Limb (tissue), 2 donors: ENCODE data around the gene ACSF2.
"Not testable (repeated sequence)": the region's sequence is repeated elsewhere in the genome, so short reads cannot be mapped to it uniquely, and the experiment has no call there.

ENCODE experiments used
- DNase-seq, 2 donors: peaks; one replicate each; pipeline ENCODE4 v3.0.0-alpha.2; 2016; ENCODE audit errors: extremely low spot score in 2 of 2

ACSF2 gene

DNA sequence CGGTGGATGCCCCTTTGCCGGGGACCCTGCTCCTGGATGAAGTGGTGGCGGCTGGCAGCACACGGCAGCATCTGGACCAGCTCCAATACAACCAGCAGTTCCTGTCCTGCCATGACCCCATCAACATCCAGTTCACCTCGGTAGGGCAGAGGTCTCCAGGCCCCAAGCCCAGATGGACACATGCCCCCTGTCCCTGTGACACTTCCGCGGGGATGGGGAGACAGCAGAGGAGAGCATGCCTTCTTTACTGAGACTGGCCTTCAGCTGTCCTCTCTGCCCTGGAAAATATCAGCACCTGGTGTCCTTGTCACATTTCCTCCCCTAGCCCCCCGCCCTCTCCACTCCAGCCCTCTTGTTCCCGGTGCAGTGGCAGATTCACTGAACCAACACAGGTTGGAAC lies 36.4 kb downstream of the ACSF2 start:
- DNase-seq: no peak

DNA sequence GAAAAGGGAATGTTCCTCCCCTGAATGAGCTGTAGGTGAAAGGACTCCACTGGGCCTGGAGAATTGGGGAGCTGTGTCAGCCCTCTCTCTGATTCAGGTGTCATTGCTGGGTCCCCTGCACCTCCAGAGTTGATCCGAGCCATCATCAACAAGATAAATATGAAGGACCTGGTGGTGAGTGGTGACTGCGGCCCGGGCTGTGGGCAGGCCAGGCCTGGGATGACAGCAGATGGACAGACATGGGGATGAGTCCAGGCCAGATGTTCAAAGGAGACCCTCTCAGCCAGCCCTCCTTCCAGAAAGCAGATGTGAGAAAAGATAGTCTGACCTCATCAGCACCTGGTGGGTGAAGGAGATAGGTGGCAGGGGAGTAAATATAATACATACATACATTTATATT lies 38.1 kb downstream of the ACSF2 start:
- no peak for DNase-seq

DNA sequence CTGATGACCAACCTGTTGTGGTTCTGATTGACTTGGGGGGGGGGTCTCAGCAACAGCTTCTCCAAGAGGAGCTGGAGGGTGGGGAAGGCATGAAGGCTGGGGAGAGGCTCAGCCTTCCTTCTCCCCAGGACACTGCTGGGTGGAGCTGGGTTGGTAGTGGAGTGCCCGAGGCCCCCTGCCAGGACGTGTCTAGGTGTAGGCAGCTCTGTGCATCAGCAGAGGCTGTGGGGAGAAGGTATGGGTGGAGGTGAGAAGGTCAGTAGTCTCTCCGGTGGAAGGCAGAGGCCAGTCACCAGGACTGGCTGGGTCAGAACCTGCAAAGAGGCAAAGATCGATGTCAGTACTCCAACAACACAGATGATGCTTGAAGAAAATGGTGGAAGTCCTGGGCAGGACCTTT lies 38.7 kb downstream of the ACSF2 start:
- no peak for DNase-seq

DNA sequence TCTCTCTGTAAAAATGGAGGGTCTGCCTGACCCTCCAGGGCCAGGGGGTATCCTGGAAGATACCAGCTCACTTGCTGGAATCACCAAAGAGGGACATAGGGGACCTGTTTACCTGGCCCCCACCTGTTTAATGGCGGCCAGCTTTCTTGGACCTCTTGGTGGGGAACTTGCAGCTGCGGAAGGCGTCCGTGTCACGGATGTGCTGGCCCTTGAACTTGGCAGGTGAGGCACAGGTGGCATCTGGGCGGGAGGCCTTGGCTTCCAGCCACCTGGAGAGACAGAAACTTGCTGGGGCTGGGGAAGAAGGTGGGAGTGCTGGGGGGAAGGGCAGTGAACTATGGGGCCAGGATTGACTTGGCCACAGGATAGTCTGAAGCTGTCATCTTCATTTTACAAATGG lies 39.2 kb downstream of the ACSF2 start:
- no peak for DNase-seq

DNA sequence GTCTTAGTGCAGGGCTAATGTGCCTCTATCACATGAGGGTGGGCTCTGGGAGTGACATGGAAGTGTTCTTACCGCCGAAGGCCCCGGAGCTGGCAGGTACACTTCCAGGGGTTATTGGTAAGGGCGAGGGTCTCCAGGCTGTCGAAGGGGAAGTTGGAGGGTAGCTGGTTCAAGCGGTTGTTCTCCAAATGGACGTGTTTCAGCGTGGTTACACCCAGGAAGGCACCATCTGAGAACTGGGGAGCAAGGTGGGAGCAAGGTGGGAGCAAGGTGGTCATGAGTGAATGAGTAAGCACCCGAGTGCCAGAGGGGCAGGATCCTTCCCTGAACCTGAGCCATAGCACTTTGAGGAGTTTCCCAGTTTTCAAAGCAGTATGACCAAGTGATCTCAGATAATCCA lies 39.6 kb downstream of the ACSF2 start:
- no peak for DNase-seq

DNA sequence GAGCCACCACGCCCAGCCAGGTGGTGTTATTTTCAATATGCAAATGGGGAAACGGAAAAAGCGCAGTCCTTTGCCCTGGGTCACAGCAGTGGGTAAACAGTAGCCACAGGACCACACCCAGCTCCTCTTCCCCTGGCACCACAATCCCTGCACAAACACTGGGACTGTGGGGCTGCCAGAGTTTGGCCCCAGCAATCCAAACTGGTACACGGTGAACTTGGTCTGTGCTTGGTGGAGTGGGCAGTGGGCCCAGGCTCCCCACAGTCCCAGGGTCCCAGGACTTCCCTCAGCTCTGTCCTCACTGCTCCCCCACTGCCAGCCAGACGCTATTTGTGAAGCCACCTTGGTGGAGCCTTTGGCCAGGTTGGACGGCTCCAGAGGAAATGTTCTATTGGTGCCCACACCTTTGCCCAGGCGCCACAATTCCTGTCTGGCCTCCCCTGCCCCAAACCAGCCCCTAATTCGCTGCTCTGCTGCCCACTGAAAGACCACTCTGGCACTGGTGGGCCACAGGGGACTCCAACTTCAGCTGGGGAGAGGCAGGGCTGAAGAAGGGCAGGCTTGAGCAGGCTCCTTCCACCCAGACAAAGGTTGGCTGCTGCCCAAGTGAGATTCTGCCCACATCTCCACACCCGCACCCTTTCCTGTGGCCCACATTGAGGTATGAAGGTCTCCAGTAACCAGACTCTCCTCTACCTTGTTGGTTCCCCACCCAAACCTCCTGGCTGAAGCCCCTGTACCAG lies 40.5 kb downstream of the ACSF2 start:
- no peak for DNase-seq

DNA sequence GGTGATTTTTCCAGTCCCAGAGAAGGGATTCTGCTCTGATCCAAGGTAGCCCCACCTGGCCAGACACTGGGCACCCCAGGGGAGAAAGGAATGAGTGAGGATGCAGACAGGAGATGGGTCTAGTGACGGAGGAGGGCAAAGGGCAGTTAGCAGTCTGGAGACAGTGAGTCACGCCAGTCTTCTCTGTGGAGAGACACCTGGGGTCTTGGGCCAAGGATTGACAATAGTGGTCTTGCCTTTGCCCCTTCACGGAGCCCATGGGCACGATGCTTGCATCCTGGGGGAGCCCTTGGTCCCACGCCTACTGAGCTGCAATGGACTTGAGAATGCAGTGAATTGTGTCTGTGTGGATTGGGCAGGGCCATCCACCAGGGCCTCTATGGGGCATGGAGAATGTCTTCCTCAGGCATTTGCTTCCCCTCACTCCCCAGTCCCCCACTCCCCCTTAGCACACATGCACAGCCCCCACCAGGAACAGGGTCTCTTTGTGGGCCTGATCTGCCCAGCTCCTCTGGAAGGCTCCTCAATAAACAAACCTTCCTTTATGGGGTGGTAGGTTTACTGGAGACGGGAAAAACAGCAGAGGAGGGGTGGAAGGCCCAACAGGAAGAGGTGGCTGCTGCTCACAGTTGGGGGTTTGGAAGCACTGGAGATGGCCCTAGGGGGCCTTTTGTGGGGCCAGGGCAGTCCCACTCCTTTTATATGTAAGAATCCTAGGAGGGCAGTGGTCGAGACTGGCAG lies 41.3 kb downstream of the ACSF2 start:
- no peak for DNase-seq

DNA sequence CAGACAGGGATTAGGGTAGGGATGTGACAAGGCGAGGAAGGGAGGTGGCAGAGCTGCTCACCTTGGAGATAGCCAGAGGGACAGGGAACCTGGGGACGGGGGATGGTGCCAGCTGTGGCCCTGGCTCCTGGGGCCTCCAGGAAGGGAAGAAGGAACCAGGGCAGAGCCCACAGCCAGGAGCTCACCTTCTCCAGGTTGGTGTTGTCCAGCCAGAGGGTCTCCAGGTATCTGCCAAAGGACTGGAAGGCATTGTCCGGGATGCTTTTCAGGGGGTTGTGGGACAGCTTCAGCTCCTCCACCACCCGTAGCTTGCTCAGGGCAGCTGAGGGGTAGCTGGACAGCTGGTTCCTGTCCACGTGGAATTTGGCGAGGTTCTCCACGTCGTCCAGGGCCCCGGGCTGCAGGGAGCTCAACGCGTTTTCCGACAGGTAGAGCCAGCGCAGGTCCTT lies 41.9 kb downstream of the ACSF2 start:
- DNase-seq: no peak

DNA sequence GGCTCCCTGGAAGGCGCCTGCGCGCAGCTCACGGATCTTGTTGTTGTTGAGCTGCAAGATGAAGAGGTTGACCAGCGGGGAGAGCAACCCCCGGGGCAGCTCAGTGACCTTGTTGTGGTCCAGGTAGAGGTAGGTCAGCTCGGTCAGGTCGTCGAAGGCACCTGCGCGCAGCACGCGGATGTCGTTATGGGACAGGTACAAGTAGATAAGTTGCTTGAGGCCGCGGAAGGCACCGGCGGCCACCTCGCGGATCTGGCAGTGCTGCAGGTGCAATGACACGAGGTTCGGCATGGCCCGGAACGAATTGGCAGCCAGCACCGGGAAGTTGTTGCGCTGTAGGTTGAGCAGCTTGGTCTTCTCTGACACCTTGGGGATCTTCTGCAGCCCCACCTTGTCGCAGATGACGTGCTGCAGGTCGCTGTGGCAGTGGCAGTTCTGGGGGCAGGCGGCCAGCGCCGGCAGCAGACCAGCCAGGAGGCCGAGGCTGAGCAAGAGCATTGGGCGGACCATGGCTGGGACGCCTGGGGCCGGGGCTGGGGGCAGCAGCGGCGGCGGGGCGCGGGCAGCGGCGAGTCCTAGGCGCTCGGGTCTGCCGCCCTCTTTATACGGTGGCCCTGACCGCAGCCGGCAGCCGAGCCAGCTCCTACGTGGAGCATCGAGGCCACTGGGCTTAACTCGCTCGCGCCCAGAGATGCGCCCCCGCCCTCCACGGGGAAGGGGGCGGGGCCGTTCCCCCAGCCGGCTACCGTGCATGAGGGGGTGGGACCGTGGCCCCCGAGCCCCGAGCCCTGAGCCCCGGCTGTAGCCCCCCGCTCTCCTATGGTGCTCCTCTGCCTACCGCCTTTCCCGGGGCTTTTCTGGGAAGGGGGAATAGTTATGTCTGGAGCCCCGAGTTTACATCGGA lies 42.5 kb downstream of the ACSF2 start, which contains the start of gene CHAD:
TSS of gene CHAD (minus strand) at position 577 of the 904 bp plus-strand sequence. CDS start at position 510, 67 bp downstream.
- DNase-seq: peak in 1 of 2 donors; percentile 65

DNA sequence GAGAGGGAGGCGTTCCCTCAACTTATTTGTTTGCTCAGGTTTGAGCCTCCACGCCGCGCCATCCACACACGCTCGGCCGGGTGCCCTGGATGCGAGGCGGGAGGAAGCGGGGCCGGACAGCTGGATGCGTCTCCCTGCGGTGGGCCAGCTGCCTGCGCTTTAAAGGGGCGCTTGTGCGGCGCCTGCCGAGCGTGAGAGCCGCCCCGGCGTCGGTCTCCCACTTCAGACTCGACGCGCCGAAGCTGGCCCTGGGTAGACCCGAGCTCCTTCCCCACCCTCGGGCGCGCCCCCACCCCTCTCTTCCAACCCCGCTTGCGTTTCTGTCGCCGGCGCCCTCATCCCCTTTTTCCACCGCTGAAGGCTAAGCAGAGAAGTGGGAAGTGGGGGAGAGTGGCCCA lies 43.2 kb downstream of the ACSF2 start:
- peak in 1 of 2 donors; percentile 63 for DNase-seq

DNA sequence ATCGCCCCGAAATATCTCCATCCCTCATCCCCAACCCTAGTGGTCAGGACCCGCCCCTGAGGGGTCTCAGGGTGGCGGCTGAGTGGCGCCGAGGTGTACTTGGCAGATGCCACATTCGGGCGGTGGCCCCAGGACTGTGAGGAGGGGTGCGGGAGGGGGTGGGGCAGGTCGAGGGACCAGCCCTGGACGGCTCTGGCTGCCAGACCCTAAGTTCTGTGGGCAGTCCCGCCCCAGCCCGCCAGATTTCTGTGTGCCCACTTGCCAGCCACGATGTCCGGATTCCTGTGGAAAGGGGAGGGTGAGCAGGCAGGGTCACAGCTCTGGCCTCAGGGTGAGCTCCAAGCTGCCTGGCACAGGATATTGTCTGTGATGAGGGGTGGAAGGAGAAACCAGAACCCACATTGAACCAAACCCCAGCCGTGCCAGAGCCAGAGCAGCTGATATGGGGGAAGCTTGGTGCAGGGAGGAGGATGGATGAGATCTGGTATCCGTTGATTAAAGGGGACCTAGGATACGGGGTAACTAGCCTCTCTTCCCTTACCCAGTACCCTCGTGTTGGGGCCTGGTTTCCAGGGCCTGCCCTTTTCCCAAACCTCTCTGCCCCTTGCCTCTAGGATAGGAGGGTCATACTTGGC lies 43.8 kb downstream of the ACSF2 start:
- no peak for DNase-seq

DNA sequence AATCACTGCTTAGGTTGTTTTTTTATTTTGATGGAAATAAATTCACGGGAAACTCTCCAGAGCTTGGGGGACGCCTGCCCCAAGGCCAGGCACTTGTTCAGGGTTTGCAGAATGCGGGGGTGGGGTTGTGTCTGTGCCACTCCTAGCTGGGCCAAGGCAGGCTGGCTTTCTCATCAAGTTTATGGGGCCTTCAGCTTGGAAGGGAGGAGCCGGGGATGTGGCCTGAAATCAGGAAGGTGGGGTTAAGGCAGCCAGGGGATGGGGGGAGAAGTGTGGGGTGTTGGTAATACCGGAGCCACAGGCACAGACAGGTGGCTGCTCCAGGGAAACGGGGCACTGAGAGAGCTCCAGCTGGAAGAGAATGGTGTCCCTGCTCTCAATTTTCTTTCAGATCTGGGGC lies 44.4 kb downstream of the ACSF2 start:
- no peak for DNase-seq

DNA sequence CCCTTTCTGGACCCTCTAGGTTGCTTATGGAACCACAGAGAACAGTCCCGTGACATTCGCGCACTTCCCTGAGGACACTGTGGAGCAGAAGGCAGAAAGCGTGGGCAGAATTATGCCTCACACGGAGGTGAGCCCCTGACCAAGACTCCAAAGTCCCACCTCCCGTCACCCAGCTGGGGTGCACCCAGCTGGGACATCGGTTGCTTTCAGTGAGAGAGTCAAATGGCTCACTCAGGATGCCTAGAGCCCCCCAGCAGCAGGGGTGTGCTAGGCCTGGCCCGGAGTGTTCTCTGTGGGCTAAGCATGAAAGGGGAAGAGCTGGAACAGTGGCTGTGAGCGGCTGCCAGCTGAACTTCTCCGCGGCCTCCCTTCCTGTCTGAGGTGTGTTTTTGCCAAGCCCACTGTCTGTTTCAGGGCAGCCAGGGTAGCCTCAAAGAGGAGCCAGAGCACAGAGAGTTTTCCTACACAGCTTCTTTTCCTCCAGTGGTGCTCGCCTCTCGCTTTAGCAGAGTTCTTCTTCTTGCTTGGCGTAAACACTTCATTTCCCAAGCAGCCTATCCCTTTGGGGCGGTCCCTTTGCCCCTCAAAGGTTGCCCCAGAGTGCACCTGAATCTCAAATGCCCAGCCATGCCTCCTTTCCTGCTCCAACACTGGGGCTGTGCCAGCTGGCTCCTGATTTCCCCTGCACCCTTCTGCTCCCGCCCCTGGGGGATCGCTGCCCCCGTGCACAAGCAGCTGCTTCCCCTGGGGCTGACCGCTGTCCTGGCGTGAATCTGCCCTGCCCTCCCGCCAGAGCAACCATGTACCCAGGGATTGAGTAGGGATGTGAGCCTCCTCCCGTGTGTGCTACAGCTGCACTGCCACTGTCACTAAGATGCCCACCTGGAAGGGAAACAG lies 45.2 kb downstream of the ACSF2 start:
- DNase-seq: no peak

DNA sequence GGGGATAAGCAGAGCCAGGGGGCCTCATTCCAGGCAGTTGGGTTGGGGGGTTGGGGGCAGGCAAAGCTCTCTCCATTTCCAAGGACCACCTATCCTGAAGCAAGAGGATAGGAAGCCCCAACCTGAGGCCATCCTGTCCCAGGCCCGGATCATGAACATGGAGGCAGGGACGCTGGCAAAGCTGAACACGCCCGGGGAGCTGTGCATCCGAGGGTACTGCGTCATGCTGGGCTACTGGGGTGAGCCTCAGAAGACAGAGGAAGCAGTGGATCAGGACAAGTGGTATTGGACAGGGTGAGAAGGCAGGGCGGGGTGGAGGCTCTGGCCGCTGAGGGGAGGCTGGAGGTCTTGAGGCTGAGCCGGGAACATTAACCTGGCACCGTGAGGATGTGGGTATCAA lies 46.3 kb downstream of the ACSF2 start:
- no peak for DNase-seq

DNA sequence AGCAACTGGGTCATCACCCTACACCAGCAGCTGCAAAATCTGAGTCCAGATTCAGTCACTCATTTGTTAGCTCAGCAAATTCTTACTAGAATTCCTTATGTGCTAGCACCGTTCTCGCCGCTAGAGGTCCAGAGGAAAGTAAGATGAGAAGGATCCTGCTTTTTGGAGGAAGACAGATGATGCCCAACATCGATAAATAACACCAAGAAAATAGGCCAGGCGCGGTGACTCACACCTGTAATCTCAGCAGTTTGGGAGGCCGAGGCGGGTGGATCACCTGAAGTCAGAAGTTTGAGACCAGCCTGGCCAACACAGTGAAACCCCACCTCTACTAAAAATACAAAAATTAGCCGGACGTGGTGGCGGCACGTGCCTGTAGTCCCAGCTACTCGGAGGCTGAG lies 46.7 kb downstream of the ACSF2 start:
- DNase-seq: peak in 1 of 2 donors; percentile 51

DNA sequence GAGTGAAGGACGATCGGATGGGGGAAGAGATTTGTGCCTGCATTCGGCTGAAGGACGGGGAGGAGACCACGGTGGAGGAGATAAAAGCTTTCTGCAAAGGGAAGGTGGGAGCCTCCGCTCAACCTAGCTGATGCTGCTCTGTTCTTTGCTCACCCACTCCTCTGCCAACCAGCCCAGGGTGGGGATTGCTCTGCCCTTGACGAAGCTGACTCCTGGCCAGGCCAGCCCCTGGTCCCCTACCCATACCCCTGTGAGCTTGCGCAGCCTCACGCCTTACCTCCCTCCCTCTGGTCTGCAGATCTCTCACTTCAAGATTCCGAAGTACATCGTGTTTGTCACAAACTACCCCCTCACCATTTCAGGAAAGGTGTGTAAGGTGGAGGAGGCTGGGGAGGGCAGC lies 47.9 kb downstream of the ACSF2 start:
- DNase-seq: no peak

DNA sequence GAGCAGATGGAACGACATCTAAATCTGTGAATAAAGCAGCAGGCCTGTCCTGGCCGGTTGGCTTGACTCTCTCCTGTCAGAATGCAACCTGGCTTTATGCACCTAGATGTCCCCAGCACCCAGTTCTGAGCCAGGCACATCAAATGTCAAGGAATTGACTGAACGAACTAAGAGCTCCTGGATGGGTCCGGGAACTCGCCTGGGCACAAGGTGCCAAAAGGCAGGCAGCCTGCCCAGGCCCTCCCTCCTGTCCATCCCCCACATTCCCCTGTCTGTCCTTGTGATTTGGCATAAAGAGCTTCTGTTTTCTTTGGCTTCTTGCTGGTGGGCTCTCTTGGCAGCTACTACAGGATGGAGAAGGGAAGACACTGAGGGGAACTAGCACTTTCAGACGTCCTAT lies 48.5 kb downstream of the ACSF2 start:
- DNase-seq: no peak

DNA sequence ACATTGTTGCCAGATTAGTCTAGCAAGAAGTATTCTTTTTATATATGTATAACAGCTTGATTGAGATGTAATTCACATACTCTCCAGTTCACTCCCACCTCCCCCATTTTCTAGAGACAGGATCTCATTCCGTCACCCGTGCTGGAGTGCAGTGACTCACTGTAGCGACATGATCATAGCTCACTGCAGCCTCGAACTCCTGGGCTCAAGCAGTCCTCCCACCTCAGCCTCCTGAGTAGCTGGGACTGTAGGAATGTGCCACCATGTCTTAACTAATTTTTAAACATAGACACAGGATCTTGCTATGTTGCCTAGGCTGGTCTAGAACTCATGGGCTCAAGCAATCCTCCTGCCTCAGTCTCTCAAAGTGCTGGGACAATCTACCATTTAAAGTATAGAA lies 49.3 kb downstream of the ACSF2 start:
- no peak for DNase-seq

DNA sequence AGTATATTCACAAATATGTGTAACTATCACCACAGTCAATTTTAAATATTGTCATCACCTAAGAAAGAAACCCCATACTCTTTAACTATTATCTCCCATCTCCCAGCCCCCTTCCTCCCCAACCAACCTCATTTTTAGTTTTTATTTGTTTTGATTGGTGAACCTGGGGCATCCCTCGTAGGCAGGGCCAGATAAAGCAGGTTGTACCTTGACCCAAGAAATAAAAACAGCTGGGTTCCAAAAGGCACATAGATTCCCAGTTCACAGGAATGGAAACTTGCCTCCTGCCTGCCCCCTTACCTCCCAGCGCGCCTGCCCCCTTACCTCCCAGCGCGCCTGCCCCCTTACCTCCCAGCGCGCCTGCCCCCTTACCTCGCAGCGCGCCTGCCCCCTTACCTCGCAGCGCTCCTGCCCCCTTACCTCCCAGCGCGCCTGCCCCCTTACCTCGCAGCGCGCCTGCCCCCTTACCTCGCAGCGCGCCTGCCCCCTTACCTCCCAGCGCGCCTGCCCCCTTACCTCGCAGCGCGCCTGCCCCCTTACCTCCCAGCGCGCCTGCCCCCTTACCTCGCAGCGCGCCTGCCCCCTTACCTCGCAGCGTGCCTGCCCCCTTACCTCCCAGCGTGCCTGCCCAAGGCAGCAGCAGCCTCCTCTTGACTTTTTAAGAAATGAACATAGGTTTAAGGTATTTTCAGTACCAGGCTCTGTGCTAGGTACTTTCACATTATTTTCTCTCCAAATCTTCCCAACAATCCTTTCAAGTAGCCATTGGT lies 49.9 kb downstream of the ACSF2 start:
- DNase-seq: not testable (repeated sequence)
